T-helper 9 cell (primary cell): ENCODE results near the gene PRKCQ.
A peak's percentile ranks its signal among the peaks of the same experiment; 100 is the strongest.
"Not testable (repeated sequence)": the region's sequence is repeated elsewhere in the genome, so short reads cannot be mapped to it uniquely, and the experiment has no call there.

Experiments
- DNase-seq: peaks from one replicate; pipeline ENCODE4 v3.0.0-alpha.2; 2020

PRKCQ gene

DNA sequence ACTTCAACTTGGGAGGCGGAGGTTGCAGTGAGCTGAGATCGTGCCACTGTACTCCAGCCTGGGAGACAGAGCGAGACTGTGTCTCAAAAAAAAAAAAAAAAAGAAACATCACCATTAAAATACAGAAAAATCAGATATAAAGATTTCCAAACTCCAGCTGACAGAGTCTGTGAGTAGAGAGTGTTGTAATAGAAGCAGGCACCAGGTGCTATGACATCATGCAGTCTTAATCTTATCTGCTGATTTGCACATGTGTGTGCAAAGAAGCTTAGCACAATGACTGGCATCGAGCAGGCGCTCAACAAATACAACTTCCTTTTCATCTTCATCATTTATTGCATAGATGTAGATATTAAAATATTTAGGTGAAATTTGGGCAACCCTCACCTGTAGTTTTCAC lies 92.2 kb downstream of the PRKCQ start:
- no peak for DNase-seq

GRCh38 chr10:6486309-6486708 lies 93.8 kb downstream of the PRKCQ start:
- no peak for DNase-seq

GRCh38 chr10:6482737-6483357 lies 97.2 kb downstream of the PRKCQ start:
- no peak for DNase-seq

GRCh38 chr10:6478722-6479121 lies 101.4 kb downstream of the PRKCQ start:
- DNase-seq = no peak

DNA sequence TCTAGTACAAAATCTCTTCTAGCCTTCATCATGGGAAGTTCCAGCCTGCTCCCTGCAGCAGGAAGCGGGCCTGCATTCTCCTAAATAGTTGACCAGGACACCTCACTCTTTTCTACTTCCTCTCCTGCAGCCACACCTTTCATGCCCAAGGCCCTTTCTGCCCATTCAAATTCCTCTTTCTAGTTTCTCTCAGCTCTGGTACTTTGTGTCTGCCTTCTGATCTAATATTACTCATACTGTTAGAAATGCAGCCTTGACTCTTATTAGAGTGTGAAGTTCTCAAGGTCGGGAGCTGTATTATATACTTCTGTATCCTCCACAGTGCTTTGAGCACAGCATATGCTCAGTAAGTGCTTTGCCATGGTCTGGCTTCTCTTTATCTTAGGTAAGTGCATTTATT lies 103.1 kb downstream of the PRKCQ start:
- DNase-seq = no peak

DNA sequence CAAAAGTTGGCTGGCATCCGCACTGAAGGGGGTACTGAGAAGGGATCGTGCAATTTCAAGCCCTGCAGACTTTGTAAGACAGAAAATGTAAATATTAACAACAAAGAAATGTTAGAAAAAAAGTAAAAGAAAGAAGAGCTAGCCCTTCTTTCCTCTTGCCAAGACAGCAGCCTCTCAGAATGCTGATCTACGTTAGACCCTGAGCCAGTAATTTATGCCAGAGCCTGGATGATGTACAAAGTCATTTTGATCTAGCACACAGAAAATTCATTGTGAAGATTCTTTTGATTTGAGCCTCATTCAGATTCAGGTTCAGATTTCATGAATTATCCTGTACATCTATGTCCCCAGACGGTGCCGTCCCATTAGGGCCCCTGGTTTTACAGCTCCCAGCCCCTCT lies 105.2 kb downstream of the PRKCQ start:
- no peak for DNase-seq

DNA sequence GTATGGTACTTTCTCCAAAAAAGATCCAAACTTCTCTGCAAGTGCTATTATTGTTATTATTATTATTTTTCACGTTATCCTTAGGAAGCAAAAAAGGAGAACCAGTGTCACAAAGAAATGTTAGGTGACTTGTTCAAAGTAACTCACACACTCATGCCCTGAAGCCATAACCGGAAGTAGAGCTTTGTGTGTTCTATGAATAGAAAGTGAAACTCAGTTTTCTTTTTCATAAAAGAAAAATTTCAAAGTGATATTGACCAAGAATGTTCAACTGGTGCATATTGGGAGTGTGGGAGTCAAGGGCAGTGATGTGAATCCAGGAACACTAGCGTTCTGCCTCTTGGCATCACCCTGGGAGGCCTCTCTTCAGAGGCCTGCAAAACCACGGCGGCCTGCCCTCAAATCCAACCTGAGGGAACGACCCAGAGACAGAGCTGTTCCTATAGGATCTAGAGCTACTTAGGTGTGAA lies 106.1 kb downstream of the PRKCQ start:
- no peak for DNase-seq

GRCh38 chr10:6473430-6473829 lies 106.6 kb downstream of the PRKCQ start:
- DNase-seq = peak; percentile 26

GRCh38 chr10:6472710-6473005 lies 107.4 kb downstream of the PRKCQ start:
- not testable (repeated sequence) for DNase-seq

- no peak for DNase-seq
These were observed 109.0 kb downstream of the PRKCQ start for GRCh38 chr10:6470894-6471618.

GRCh38 chr10:6469661-6470060 lies 110.4 kb downstream of the PRKCQ start:
- DNase-seq = no peak

DNA sequence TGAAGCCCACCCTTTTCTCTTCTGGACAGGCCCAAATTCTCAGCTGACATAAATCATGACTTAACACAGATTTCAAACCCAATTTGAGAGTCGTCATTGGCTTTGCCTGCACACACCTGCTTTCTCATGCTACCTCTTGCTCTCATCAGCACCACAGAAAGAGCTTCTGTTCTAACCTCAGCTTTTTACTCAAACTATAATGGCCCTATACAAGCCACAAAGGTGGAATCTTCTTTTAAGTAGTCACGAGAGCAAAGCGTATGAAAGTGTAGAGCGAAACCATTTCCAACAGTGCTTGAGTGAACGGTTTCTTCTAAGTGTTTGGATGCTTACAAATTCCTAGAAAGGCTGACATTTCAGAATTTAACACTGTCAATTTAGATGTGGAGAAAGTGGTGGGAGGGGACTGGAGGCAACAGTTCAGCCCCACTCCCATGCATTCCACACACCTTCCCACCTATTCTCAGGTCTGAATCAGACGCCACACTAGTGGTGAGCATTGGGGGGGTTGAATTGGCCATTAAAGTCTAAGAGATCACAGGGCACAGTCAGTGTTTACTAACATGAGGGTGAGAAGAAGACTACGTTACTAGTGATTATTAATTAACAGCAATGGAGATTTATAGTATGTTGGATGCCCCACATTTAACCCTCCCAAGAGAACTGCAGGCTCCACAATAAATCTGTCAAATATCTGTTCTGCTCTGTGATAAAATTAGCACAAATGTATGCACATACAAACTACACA lies 114.0 kb downstream of the PRKCQ start:
- no peak for DNase-seq

GRCh38 chr10:6465437-6465836 lies 114.6 kb downstream of the PRKCQ start:
- no peak for DNase-seq

GRCh38 chr10:6464862-6465430 lies 115.1 kb downstream of the PRKCQ start:
- no peak for DNase-seq

DNA sequence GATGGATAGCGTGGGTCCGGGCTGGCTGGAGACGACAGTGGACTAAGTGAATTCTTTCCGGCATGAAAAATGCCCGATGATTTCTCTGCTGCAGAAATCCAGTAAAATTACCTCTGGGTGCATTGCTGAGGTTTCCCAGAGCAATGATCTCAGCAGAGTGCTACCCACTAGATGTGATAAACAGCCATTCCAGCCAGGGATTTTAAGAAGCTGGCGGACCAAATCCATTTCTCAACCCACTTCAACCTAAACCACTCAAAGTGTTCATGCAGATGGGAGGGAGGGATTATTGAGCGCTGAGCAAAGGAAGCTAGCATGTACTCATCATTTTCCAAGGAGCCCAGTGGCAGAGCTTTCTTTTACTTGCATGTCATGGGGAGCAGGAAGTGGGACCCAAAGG lies 116.7 kb downstream of the PRKCQ start:
- DNase-seq = no peak

GRCh38 chr10:6461961-6462360 lies 118.1 kb downstream of the PRKCQ start:
- no peak for DNase-seq

GRCh38 chr10:6460861-6461409 lies 119.1 kb downstream of the PRKCQ start:
- no peak for DNase-seq

DNA sequence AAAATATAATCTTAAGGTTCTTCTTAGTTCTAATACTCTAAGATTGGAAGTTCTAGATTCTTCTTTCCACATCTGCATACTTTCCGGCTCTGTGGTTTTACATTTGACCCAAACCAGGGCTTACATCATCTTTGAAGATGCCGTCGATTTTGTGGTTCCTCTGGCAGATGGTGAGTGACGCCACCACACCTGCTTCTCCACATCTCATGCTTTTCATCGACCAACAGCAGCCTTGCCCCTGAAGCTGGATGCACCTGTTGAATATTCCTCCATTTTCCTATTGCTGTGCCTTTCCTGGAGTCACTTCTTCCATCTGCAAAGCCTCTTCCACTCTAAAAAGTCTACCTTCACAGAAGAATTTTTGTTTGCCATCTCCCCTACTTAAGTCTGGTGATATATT lies 121.3 kb downstream of the PRKCQ start:
- no peak for DNase-seq

DNA sequence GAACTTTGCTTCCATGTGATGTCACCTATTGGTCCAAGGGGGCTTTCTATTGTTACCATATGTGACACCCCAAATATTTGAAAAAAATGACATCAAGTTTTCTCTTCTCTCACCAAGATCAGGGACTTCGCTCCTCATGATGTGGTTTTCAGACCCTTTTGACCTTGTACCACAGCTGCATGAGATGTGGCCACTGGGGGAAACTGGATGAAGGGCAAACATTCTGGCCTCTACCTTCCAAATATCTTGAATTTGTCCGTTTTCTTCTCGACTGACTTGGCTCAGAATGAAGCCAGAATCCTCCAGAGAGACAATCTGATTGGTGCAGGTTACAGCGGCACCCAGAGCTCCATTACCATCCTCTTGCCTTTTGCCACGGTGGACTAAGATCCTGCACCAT lies 122.7 kb downstream of the PRKCQ start:
- no peak for DNase-seq

GRCh38 chr10:6456067-6456466 lies 124.0 kb downstream of the PRKCQ start:
- no peak for DNase-seq

- DNase-seq = no peak
These were observed 124.5 kb downstream of the PRKCQ start for GRCh38 chr10:6455592-6455991.

DNA sequence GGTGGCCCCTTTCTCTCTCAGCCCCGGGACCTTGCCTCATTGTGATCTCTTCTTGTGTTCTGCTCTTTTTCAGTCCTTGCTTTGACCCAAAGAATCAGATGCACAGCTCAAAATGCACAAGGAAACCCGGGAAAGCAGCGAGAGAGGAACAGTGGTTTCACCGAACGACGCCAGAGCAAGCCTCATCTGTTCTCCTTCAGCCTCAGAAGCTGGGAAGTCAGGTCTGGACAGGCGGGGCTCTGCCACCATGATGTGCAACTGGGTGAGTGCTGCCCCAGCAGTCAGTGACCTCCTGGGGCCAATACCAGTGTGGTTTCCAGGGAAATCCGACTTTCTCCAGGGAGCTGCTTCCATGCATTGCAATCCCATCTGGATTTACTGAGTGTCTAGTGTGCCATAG lies 133.4 kb downstream of the PRKCQ start:
- no peak for DNase-seq

- DNase-seq = peak; percentile 46
These were observed 134.3 kb downstream of the PRKCQ start for GRCh38 chr10:6445671-6446316.
